Esophagus muscularis mucosa (tissue), 4 donors: ENCODE data around the gene PTTG1. TPM values are rescaled to one million over a fixed set of nuclear protein-coding genes. Genes with fewer than 3 reads are reported as not detected.

Experiments
- DNase-seq: peaks from one replicate; pipeline ENCODE4 v3.0.0-alpha.2; 2017; ENCODE audit errors: extremely low spot score
- H3K27ac ChIP-seq, 4 donors: fragments of 200-600 bp; sonication (generic); replicated peaks in 1 of 4; 1 replicate in 3 of 4; 2 replicates in 1 of 4; pipeline ENCODE4 v1.5.1; 2016 to 2019; ENCODE audit warnings: mild to moderate bottlenecking in 1 of 4
- H3K27me3 ChIP-seq, 4 donors: fragments of 200-600 bp; sonication (generic); one replicate each; pipeline versions ENCODE4 v1.5.1 to v1.6.0; 2016 to 2019
- H3K36me3 ChIP-seq, 4 donors: fragments of 200-600 bp; sonication (generic); one replicate each; pipeline ENCODE4 v1.5.1; 2016 to 2019
- H3K4me1 ChIP-seq, 4 donors: fragments of 200-600 bp; sonication (generic); one replicate each; pipeline ENCODE4 v1.5.1; 2016 to 2019
- H3K4me3 ChIP-seq, 4 donors: fragments of 200-600 bp; sonication (generic); 1 replicate in 2 of 4; 2 replicates in 2 of 4; pipeline ENCODE4 v1.5.1; 2016 to 2019; ENCODE audit warnings: mild to moderate bottlenecking in 4 of 4, moderate library complexity in 1 of 4
- H3K9me3 ChIP-seq, 4 donors: fragments of 200-600 bp; sonication (generic); 1 replicate in 3 of 4; 2 replicates in 1 of 4; pipeline ENCODE4 v1.5.1; 2016 to 2019
- CTCF ChIP-seq, 3 experiments: fragments of 200-600 bp in 2 of 3; fragments of 450-650 bp in 1 of 3; sonication (generic) in 2 of 3; IDR thresholded peaks; one replicate each; pipeline ENCODE4 v1.5.1; 2017 to 2019; ENCODE audit warnings: antibody characterized with exemption in 3 of 3, mild to moderate bottlenecking in 2 of 3, moderate library complexity in 1 of 3
- EP300 ChIP-seq: sonication (generic); formaldehyde crosslinking; IDR thresholded peaks from one replicate; pipeline ENCODE4 v1.6.1; 2017; ENCODE audit warnings: antibody characterized with exemption
- POLR2A ChIP-seq: fragments of 450-650 bp; IDR thresholded peaks from one replicate; pipeline ENCODE4 v1.6.1; 2017; ENCODE audit warnings: antibody characterized with exemption, moderate library complexity, mild to moderate bottlenecking, low read depth
- POLR2AphosphoS5 ChIP-seq, 2 donors: sonication (generic); formaldehyde crosslinking; IDR thresholded peaks; one replicate each; pipeline ENCODE4 v1.6.1; 2017; ENCODE audit warnings: antibody characterized with exemption in 2 of 2
- WGBS: methylation state at CpG from one replicate; pipeline ENCODE4 v1.1.5; 2018; 5-methylcytosine and 5-hydroxymethylcytosine counted together
- intact Hi-C: fragments of 100-400 bp; cut with DNase I; formaldehyde crosslinking; loops from one replicate; pipeline ENCODE4 v1.15.1; 2023
- total RNA-seq, 4 donors: library from RNA; depleted of rRNA; stranded (reverse); fragments of >200 nt; gene quantifications; one replicate each; pipeline versions ENCODE4 v1.1.0 to v1.2.1, GENCODE V29; 2016

PTTG1 gene
- total RNA-seq, 4 donors from 2014 or later, result 2.6 to 6.3 (median 5.5) TPM; not detected in 1

- intact Hi-C loops, result no loop called here
- no peak for DNase-seq
- TF ChIP-seq EP300 (no peak), CTCF (IDR thresholded peaks at IDR 0.05) (no peak), POLR2A (no peak), POLR2AphosphoS5 (IDR thresholded peaks at IDR 0.05) (no peak)
These were observed 22.8 kb downstream of the PTTG1 start for GRCh38 chr5:160444407-160444806.

GRCh38 chr5:160445132-160445531, 23.5 kb downstream of the PTTG1 start:
- H3K36me3 ChIP-seq, result no peaks in the 10 kb centered on the region
- TF ChIP-seq EP300 (no peak), CTCF (IDR thresholded peaks at IDR 0.05) (no peak), POLR2A (no peak), POLR2AphosphoS5 (IDR thresholded peaks at IDR 0.05) (no peak)
- 78% methylated on average over 1 of the region's 1 CpG for WGBS

More at GRCh38 chr5:160444407-160444806, 22.8 kb downstream of the PTTG1 start:
- Histone ChIP-seq H3K27me3 (peaks cover 0 to 4% (median 0%) of the 10 kb centered on the region in 4 donors), H3K4me1 (no peaks in the 10 kb centered on the region), H3K27ac (no peak overlapping the region), H3K36me3 (no peaks in the 10 kb centered on the region), H3K4me3 (no peak overlapping the region), H3K9me3 (no peaks in the 10 kb centered on the region)
- 77% methylated on average over 1 of the region's 1 CpG for WGBS

GRCh38 chr5:160445751-160446150, 24.1 kb downstream of the PTTG1 start:
- Histone ChIP-seq H3K4me3 (no peak overlapping the region), H3K36me3 (no peaks in the 10 kb centered on the region), H3K4me1 (no peaks in the 10 kb centered on the region), H3K9me3 (no peaks in the 10 kb centered on the region), H3K27me3 (peaks cover 0 to 4% (median 0%) of the 10 kb centered on the region in 4 donors), H3K27ac (no peak overlapping the region)
- TF ChIP-seq POLR2A, result no peak
- no peak for TF ChIP-seq POLR2AphosphoS5 (IDR thresholded peaks at IDR 0.05)
- no peak for TF ChIP-seq CTCF (IDR thresholded peaks at IDR 0.05)
- TF ChIP-seq EP300, result no peak
- intact Hi-C loops, result no loop called here
- no peak for DNase-seq

More at GRCh38 chr5:160445132-160445531, 23.5 kb downstream of the PTTG1 start:
- intact Hi-C loops, result no loop called here
- no peak for DNase-seq
- Histone ChIP-seq H3K27ac (no peak overlapping the region), H3K4me3 (no peak overlapping the region), H3K9me3 (no peaks in the 10 kb centered on the region), H3K27me3 (peaks cover 0 to 4% (median 0%) of the 10 kb centered on the region in 4 donors), H3K4me1 (no peaks in the 10 kb centered on the region)

- Histone ChIP-seq H3K27me3 (no peaks in the 10 kb centered on the region), H3K27ac (no peak overlapping the region), H3K4me1 (no peaks in the 10 kb centered on the region), H3K9me3 (no peaks in the 10 kb centered on the region), H3K4me3 (no peak overlapping the region), H3K36me3 (no peaks in the 10 kb centered on the region)
- DNase-seq, result no peak
- TF ChIP-seq POLR2A (no peak), EP300 (no peak), POLR2AphosphoS5 (IDR thresholded peaks at IDR 0.05) (no peak), CTCF (IDR thresholded peaks at IDR 0.05) (no peak)
- WGBS, result 82% methylated on average over 1 of the region's 1 CpG
- intact Hi-C loops, result no loop called here
These were observed 27.2 kb downstream of the PTTG1 start for GRCh38 chr5:160448886-160449285.

- no peaks in the 10 kb centered on the region for H3K4me1 ChIP-seq
- intact Hi-C loops, result no loop called here
- TF ChIP-seq POLR2A (no peak), CTCF (IDR thresholded peaks at IDR 0.05) (no peak), POLR2AphosphoS5 (IDR thresholded peaks at IDR 0.05) (no peak), EP300 (no peak)
- no peaks in the 10 kb centered on the region for H3K27me3 ChIP-seq
- 84% methylated on average over 3 of the region's 3 CpGs for WGBS
- no peaks in the 10 kb centered on the region for H3K36me3 ChIP-seq
- DNase-seq, result no peak
- no peak overlapping the region for H3K4me3 ChIP-seq
- H3K27ac ChIP-seq, result no peak overlapping the region
- H3K9me3 ChIP-seq, result no peaks in the 10 kb centered on the region
These were observed 27.8 kb downstream of the PTTG1 start for GRCh38 chr5:160449458-160449857.
